RWPE2 (cell line): Measurements from ENCODE around the gene DGLUCY.
"Not testable (repeated sequence)": the region's sequence is repeated elsewhere in the genome, so short reads cannot be mapped to it uniquely, and the experiment has no call there.

Experiments used
- ATAC-seq: fragments of 200-7000 bp; cut with Tn5 transposase; 3 replicates; pipeline ENCODE4 v1.9.1; 2021; ENCODE audit warnings: low read depth
- DNase-seq: peaks from one replicate; pipeline ENCODE4 v3.0.0-alpha.2; 2020; ENCODE audit warnings: low spot score
- H3K27ac ChIP-seq: fragments of 450-650 bp; 2 replicates; pipeline ENCODE4 v1.5.1; 2017; ENCODE audit warnings: mild to moderate bottlenecking; ENCODE audit not compliant: poor library complexity, severe bottlenecking
- H3K27me3 ChIP-seq: fragments of 250-450 bp; sonication (Bioruptor Pico); 2 replicates; pipeline ENCODE4 v1.5.1; 2021; ENCODE audit warnings: mild to moderate bottlenecking, moderate library complexity; ENCODE audit not compliant: insufficient read depth, poor library complexity, severe bottlenecking
- H3K36me3 ChIP-seq: fragments of 250-450 bp; sonication (Bioruptor Pico); 2 replicates; pipeline ENCODE4 v1.5.1; 2020; ENCODE audit warnings: low read depth, mild to moderate bottlenecking, moderate library complexity
- H3K4me1 ChIP-seq: fragments of 250-450 bp; sonication (Bioruptor Pico); 2 replicates; pipeline ENCODE4 v1.5.1; 2021; ENCODE audit warnings: mild to moderate bottlenecking, moderate library complexity; ENCODE audit not compliant: insufficient read depth, poor library complexity, severe bottlenecking
- H3K4me3 ChIP-seq: fragments of 250-450 bp; sonication (Bioruptor Pico); 2 replicates; pipeline ENCODE4 v1.5.1; 2021; ENCODE audit warnings: mild to moderate bottlenecking, moderate library complexity; ENCODE audit not compliant: severe bottlenecking
- H3K9me3 ChIP-seq: fragments of 250-450 bp; sonication (Bioruptor Pico); 2 replicates; pipeline ENCODE4 v1.5.1; 2021; ENCODE audit warnings: mild to moderate bottlenecking, moderate library complexity; ENCODE audit not compliant: severe bottlenecking
- CTCF ChIP-seq: fragments of 450-650 bp; IDR thresholded peaks from one replicate; pipeline ENCODE4 v1.5.1; 2017; ENCODE audit warnings: mild to moderate bottlenecking, moderate library complexity; ENCODE audit not compliant: poor library complexity, severe bottlenecking

Gene DGLUCY

GRCh38 chr14:91197631-91198030 is 83.8 kb downstream of the DGLUCY start:
- Histone ChIP-seq H3K4me3 (no peak overlapping the region), H3K4me1 (no peaks in the 10 kb centered on the region), H3K27ac (no peak overlapping the region), H3K9me3 (no peaks in the 10 kb centered on the region), H3K27me3 (no peaks in the 10 kb centered on the region), H3K36me3 (peaks cover 33% of the 10 kb centered on the region)
- no peak for TF ChIP-seq CTCF
- ATAC-seq (no peak), DNase-seq (no peak)

GRCh38 chr14:91200802-91201201 is 86.9 kb downstream of the DGLUCY start:
- peaks cover 39% of the 10 kb centered on the region for H3K36me3 ChIP-seq
- not testable (repeated sequence) for H3K27me3 ChIP-seq, H3K9me3 ChIP-seq, H3K4me3 ChIP-seq, ATAC-seq, H3K27ac ChIP-seq, H3K4me1 ChIP-seq, DNase-seq

DNA sequence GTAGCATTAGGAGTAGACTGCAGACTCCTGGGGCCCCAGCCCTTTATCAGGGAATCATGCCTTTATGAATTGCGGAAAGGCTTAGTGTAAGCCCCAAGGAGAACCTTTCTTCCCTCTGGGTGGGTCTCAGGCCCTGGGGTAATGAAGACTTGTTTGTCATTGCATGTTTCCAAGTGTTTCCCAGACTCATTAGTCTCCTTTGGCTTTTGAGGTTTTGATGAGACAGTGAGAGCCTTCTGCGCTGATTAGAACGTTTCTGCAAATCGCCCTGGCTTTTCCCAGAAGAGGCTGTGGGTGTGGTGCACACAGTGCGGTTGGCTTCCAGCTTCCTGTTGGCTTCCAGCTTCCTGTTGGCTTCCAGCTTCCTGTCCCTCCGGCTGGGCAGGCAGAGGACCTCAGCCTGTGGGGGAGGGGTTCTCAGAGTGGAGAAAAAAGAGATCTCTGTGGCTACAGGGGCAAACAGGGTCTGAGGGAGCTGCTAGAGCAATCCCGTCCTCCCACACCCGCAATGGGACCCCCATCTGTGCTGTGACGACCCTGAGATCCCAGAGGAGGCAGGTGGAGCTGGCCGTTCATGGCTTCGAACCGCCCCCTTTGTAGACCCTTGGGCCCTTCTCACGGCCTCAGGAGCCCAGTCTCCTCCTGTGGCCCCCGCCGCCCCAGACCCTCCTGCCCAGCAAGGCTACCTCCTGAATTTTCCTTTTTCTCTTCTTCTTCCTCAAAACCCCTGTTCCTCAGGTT is 88.5 kb downstream of the DGLUCY start:
- DNase-seq: no peak
- no peak overlapping the region for H3K27ac ChIP-seq
- ATAC-seq: no peak
- no peaks in the 10 kb centered on the region for H3K4me1 ChIP-seq
- H3K36me3 ChIP-seq: peaks cover 32% of the 10 kb centered on the region
- no peak overlapping the region for H3K4me3 ChIP-seq
- no peak for TF ChIP-seq CTCF
- H3K9me3 ChIP-seq: no peaks in the 10 kb centered on the region
- H3K27me3 ChIP-seq: no peaks in the 10 kb centered on the region

GRCh38 chr14:91204657-91205056 is 90.8 kb downstream of the DGLUCY start:
- no peak overlapping the region for H3K27ac ChIP-seq
- ATAC-seq: no peak

GRCh38 chr14:91205459-91205858 is 91.6 kb downstream of the DGLUCY start:
- Histone ChIP-seq H3K27ac (no peak overlapping the region), H3K4me1 (no peaks in the 10 kb centered on the region), H3K9me3 (no peaks in the 10 kb centered on the region), H3K27me3 (no peaks in the 10 kb centered on the region), H3K36me3 (peaks cover 25% of the 10 kb centered on the region), H3K4me3 (no peak overlapping the region)
- ATAC-seq: no peak
- TF ChIP-seq CTCF: no peak
- no peak for DNase-seq

More at GRCh38 chr14:91204657-91205056, 90.8 kb downstream of the DGLUCY start:
- no peaks in the 10 kb centered on the region for H3K27me3 ChIP-seq
- DNase-seq: no peak
- no peak for TF ChIP-seq CTCF
- H3K4me3 ChIP-seq: no peak overlapping the region
- H3K9me3 ChIP-seq: no peaks in the 10 kb centered on the region
- H3K36me3 ChIP-seq: peaks cover 33% of the 10 kb centered on the region
- no peaks in the 10 kb centered on the region for H3K4me1 ChIP-seq
